HepG2 (cell line): ENCODE measurements around the gene ENTPD6. TPM values are rescaled to one million over a fixed set of nuclear protein-coding genes. Genes with fewer than 3 reads are reported as not detected.

Experiments used
- EEA1 ChIP-seq: sonication (generic); formaldehyde crosslinking; IDR thresholded peaks from 2 replicates; pipeline ENCODE4 v1.5.1; 2020; ENCODE audit warnings: mild to moderate bottlenecking, missing genetic modification reagents, borderline replicate concordance
- EP300 ChIP-seq, 3 experiments: sonication (generic) in 1 of 3; formaldehyde crosslinking in 1 of 3; IDR thresholded peaks; 2 replicates each; pipeline versions ENCODE4 v1.5.1 to v1.6.1; 2011 to 2020; ENCODE audit warnings: low read depth in 2 of 3, low read length in 2 of 3, borderline replicate concordance in 1 of 3, improper control_type of control experiment in 1 of 3, mild to moderate bottlenecking in 1 of 3, missing genetic modification reagents in 1 of 3, moderate library complexity in 1 of 3
- IKZF5 ChIP-seq: IDR thresholded peaks from 2 replicates; pipeline ENCODE4 v1.6.1; 2018; ENCODE audit warnings: missing genetic modification reagents, mild to moderate bottlenecking, missing compliant biosample characterization
- KDM3A ChIP-seq: IDR thresholded peaks from 2 replicates; pipeline ENCODE4 v1.6.1; 2018; ENCODE audit warnings: low read depth, missing compliant biosample characterization
- NCOR1 ChIP-seq: fragments of 200-600 bp; sonication (generic); IDR thresholded peaks from 2 replicates; pipeline ENCODE4 v1.7.0; 2017; ENCODE audit warnings: antibody characterized with exemption, low read length, borderline replicate concordance
- NFAT5 ChIP-seq: sonication (generic); formaldehyde crosslinking; IDR thresholded peaks from 2 replicates; pipeline ENCODE4 v1.4.0; 2020; ENCODE audit warnings: missing genetic modification reagents
- POLR2AphosphoS2 ChIP-seq: IDR thresholded peaks from 2 replicates; pipeline ENCODE4 v1.6.1; 2011; ENCODE audit warnings: low read depth, low read length, improper control_type of control experiment
- REL ChIP-seq: sonication (generic); formaldehyde crosslinking; conservative IDR thresholded peaks from 2 replicates; pipeline ENCODE4 v1.8.0; 2022; ENCODE audit warnings: mild to moderate bottlenecking, missing genetic modification reagents, moderate library complexity
- TMF1 ChIP-seq: sonication (generic); formaldehyde crosslinking; IDR thresholded peaks from 2 replicates; pipeline ENCODE4 v1.8.1; 2022; ENCODE audit warnings: low read depth, missing genetic modification reagents
- XRCC5 ChIP-seq: fragments of 200-400 bp; formaldehyde crosslinking; optimal IDR thresholded peaks from 2 replicates; pipeline ENCODE3; 2017; ENCODE audit warnings: mild to moderate bottlenecking, low read length
- ZNF280B ChIP-seq: sonication (generic); formaldehyde crosslinking; IDR thresholded peaks from 2 replicates; pipeline ENCODE4 v1.5.0; 2020; ENCODE audit warnings: missing genetic modification reagents, mild to moderate bottlenecking, borderline replicate concordance
- ZNF451 ChIP-seq: sonication (generic); formaldehyde crosslinking; IDR thresholded peaks from 2 replicates; pipeline ENCODE4 v1.5.0; 2020; ENCODE audit warnings: mild to moderate bottlenecking, missing genetic modification reagents
- ZNF605 ChIP-seq: sonication (generic); formaldehyde crosslinking; IDR thresholded peaks from 2 replicates; pipeline ENCODE4 v1.8.0; 2022; ENCODE audit warnings: mild to moderate bottlenecking, missing genetic modification reagents
- ZNF607 ChIP-seq: sonication (generic); formaldehyde crosslinking; IDR thresholded peaks from 2 replicates; pipeline ENCODE4 v1.5.1; 2020; ENCODE audit warnings: missing genetic modification reagents, mild to moderate bottlenecking, borderline replicate concordance
- ZNF747 ChIP-seq: sonication (generic); formaldehyde crosslinking; IDR thresholded peaks from 2 replicates; pipeline ENCODE4 v1.8.1; 2023; ENCODE audit warnings: missing genetic modification reagents, mild to moderate bottlenecking, borderline replicate concordance
- ZNF772 ChIP-seq: sonication (generic); formaldehyde crosslinking; IDR thresholded peaks from 2 replicates; pipeline ENCODE4 v1.5.0; 2020; ENCODE audit warnings: mild to moderate bottlenecking, missing genetic modification reagents
- ZSCAN9 ChIP-seq: IDR thresholded peaks from 2 replicates; pipeline ENCODE4 v1.6.1; 2016; ENCODE audit warnings: borderline replicate concordance
- polyA plus RNA-seq, 8 experiments: library from polyadenylated mRNA; depleted of rRNA in 3 of 8; stranded (reverse) in 7 of 8; unstranded in 1 of 8; fragments of >200 nt; fragmentation: Illumina TruSeq in 4 of 8; extraction: Trizol in 4 of 8; gene quantifications; 2 replicates each; pipeline versions ENCODE4 v1.2.1 to v1.2.3, GENCODE V29; 2011 to 2016; ENCODE audit warnings: low read depth in 4 of 8, missing spikeins in 1 of 8, mixed read lengths in 1 of 8; ENCODE audit not compliant: insufficient read depth in 1 of 8
- total RNA-seq, 5 experiments: library from RNA; depleted of rRNA; stranded (reverse); fragments of >200 nt; fragmentation: Illumina TruSeq; extraction: Trizol; gene quantifications; 2 replicates each; pipeline ENCODE4 v1.2.3, GENCODE V29; 2016; ENCODE audit warnings: low read depth in 1 of 5
- TF ChIP-seq, protein P1 (sequence below): sonication (generic); formaldehyde crosslinking; IDR thresholded peaks from 2 replicates; pipeline ENCODE4 v1.4.0; 2020; ENCODE audit warnings: missing genetic modification reagents, low read depth, mild to moderate bottlenecking, borderline replicate concordance
- TF ChIP-seq, protein P2 (sequence below): sonication (generic); formaldehyde crosslinking; conservative IDR thresholded peaks from 2 replicates; pipeline ENCODE4 v1.8.0; 2022; ENCODE audit warnings: low read depth, missing genetic modification reagents

ENTPD6 gene
- total and polyA plus RNA-seq, 2 of the 13 experiments (the other 11 are each of a cell fraction or from before 2014, with no cell fraction given): 164 to 172 TPM

- TF ChIP-seq, protein P1, sequence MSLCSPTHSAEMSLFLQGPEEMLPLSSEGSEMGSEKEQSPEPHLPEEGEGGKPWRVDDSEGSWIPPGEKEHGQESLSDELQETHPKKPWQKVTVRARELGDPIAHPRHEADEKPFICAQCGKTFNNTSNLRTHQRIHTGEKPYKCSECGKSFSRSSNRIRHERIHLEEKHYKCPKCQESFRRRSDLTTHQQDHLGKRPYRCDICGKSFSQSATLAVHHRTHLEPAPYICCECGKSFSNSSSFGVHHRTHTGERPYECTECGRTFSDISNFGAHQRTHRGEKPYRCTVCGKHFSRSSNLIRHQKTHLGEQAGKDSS (CRISPR knock-in tag): 0 out of 2 replicates have a peak, but pooled peaks have one; percentile 50
- 0 out of 2 replicates have a peak, but pooled peaks have one; percentile 21 for TF ChIP-seq ZNF607
- TF ChIP-seq ZNF772 (CRISPR knock-in tag): no peak
- TF ChIP-seq NFAT5 (CRISPR knock-in tag): no peak
- TF ChIP-seq ZNF451 (CRISPR knock-in tag): 0 out of 2 replicates have a peak, but pooled peaks have one; percentile 16
- TF ChIP-seq, protein P2, sequence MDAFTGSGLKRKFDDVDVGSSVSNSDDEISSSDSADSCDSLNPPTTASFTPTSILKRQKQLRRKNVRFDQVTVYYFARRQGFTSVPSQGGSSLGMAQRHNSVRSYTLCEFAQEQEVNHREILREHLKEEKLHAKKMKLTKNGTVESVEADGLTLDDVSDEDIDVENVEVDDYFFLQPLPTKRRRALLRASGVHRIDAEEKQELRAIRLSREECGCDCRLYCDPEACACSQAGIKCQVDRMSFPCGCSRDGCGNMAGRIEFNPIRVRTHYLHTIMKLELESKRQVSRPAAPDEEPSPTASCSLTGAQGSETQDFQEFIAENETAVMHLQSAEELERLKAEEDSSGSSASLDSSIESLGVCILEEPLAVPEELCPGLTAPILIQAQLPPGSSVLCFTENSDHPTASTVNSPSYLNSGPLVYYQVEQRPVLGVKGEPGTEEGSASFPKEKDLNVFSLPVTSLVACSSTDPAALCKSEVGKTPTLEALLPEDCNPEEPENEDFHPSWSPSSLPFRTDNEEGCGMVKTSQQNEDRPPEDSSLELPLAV (CRISPR knock-in tag): no peak
- no peak for TF ChIP-seq POLR2AphosphoS2
- TF ChIP-seq KDM3A (CRISPR knock-in tag): no peak
- no peak for TF ChIP-seq TMF1 (CRISPR knock-in tag)
- no peak for TF ChIP-seq EP300 (IDR thresholded peaks at IDR 0.05; ENCODE audit: low read depth in 2 of 2, low read length in 2 of 2)
- TF ChIP-seq EP300 (CRISPR knock-in tag; IDR thresholded peaks at IDR 0.05; ENCODE audit: borderline replicate concordance): peak; percentile 73
- TF ChIP-seq EEA1 (CRISPR knock-in tag): no peak
- no peak for TF ChIP-seq REL
- 0 out of 2 replicates have a peak, but pooled peaks have one; percentile 16 for TF ChIP-seq ZSCAN9 (CRISPR knock-in tag)
- peak; percentile 91 for TF ChIP-seq XRCC5
- no peak for TF ChIP-seq ZNF747
- no peak for TF ChIP-seq NCOR1
- TF ChIP-seq IKZF5: no peak
- no peak for TF ChIP-seq ZNF605 (CRISPR knock-in tag)
- TF ChIP-seq ZNF280B (CRISPR knock-in tag): no peak
Observed at GRCh38 chr20:25223179-25223661, 27.7 kb downstream of the ENTPD6 start (continued).
